Body of pancreas (tissue), 4 donors: ENCODE data around the gene MUC20.

Experiments
- CTCF ChIP-seq, 7 experiments: fragments of 450-650 bp in 4 of 7; fragments of 200-600 bp in 3 of 7; sonication (generic) in 3 of 7; IDR thresholded peaks; one replicate each; pipeline ENCODE4 v1.5.1; 2016 to 2019; ENCODE audit warnings: antibody characterized with exemption in 7 of 7
- POLR2A ChIP-seq, 3 donors: fragments of 450-650 bp; IDR thresholded peaks; one replicate each; pipeline ENCODE4 v1.6.1; 2016; ENCODE audit warnings: antibody characterized with exemption in 3 of 3, mild to moderate bottlenecking in 2 of 3

- TF ChIP-seq CTCF (IDR thresholded peaks at IDR 0.05) (no peak), POLR2A (IDR thresholded peaks at IDR 0.05) (no peak)
Measured at GRCh38 chr3:195755791-195756676, 35.3 kb downstream of the MUC20 start.
